GM18858 (cell line): Measurements from ENCODE around the gene CHKB.
"Not testable (repeated sequence)": the region's sequence is repeated elsewhere in the genome, so short reads cannot be mapped to it uniquely, and the experiment has no call there.

Experiments used
- ATAC-seq: cut with Tn5 transposase; IDR thresholded peaks from one replicate; pipeline ENCODE4 v1.9.1; 2021; ENCODE audit not compliant: unreplicated experiment

CHKB gene

DNA sequence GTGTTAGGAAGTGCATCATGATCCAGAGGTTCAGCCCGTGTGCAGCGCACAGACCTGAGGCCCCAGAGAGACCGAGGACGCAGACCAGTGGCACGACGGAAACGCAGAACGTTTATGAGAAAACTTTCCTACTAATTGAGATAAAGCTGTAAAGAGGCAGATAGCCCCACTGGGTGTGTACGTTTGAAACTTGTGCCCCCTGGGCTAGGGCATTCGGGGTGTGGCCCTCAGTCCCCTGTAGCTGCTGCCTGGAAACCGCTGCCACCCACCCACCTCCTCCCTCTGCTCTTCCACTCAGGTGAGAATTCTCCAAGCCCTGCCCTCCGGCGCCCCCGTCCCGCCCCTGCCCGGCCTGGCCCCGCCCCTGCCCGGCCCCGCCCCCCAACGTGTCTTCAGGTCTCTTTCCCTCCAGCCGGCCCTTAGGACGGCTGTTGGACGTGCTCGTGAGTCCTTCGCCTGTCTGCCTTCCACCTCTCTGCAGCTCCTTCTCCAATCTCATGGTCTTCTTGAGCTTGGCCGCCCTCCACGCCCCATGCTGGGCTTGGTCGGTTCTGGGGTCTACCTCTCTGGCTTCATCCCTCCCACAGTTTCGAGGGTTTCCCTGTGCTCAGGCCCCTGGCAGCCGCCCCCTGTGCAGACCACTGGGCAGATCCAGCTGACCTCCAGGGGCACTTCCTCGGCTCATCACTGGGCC lies 30.0 kb upstream of the CHKB start:
- ATAC-seq: no peak

DNA sequence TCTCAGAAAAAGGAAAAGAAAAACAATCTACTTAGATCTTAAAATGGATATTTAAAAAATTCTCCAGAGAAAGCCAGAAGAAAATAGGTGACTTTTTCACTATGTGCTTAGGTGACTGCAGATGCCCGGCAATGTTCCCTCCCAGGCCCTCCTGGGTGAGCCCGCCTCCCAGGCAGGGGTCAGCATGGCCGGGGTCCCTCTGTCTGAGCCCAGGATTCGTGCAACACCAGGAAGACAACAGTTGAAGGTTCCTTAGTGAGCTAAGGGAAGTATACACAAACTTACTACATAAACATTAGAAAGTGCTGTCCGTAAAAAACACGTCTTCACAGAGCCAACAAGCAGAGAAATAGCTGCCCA lies 29.5 kb upstream of the CHKB start:
- no peak for ATAC-seq

DNA sequence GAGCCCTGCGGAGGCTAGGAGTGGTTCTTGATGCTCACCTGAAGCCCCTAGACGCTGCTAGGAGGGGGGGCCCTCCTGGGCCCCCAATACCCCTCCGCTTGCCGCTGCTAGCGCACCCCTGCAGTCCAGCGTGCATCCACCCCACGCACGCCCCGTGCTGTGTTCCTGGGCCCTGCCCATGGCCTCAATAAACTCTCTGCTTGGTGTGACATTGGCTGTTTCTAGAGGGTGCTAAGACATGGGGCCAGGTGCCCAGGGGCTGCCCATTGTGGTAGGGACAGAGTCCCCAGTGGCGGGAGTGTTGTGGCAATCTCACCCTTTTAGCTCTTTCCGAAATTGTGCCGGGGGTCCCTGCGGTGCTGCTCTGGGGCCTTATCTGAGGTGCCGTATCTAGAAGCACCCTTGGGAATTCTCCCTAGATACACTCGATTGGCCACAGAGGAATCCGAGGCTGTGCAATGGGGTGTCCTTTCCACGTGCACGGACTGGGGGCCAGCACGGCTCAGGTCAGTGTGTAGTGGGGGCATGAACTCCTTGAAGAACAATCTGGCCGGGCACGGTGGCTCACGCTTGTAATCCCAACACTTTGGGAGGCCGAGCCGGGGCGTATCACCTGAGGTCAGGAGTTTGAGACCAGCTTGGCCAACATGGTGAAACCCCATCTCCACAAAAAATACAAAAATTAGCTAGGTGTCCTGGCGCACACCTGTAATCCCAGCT lies 28.9 kb upstream of the CHKB start:
- ATAC-seq: no peak

DNA sequence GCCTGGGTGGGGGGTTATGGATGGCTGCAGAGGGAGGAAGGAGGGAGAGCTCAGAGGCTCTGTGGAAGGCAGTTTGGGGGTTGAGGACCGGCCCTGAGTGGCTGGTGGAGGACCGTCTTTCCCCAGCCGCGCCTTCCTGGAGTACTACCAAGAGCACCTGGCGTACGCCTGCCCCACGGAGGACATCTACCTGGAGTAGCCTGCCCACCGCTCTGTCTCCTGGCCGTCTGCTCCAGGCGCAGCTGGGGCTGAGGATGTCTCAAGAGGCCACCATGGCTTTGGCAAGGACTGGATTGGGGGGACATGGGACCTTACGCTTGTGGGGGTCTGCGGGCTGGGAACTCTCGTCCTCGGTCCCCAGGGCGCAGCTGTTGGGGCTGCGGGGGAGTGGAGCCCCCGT lies 27.9 kb upstream of the CHKB start:
- ATAC-seq: no peak

- ATAC-seq: no peak
These were observed 27.4 kb upstream of the CHKB start for GRCh38 chr22:50610041-50610451.

DNA sequence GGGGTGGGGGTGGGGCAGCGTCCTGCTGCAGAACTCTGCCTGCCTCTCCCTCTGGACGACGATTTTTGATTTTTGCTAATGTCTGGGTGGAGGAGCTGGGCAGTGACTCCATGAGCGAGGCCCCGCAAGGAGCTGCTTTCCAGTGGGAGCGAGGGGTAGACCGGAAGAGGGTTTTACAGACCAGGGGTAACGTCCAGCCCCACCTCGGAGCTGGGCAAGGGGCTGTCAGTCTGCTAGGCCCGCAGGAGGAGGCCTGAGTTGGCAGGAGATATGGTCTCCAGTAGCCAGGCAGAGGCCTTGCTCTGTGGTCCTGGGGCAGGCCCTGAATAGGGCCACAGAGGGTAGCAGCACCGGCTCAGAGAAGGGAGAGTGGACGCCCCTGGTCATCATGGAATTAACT lies 26.9 kb upstream of the CHKB start:
- ATAC-seq: no peak

- no peak for ATAC-seq
These were observed 26.3 kb upstream of the CHKB start for GRCh38 chr22:50608996-50609395.

DNA sequence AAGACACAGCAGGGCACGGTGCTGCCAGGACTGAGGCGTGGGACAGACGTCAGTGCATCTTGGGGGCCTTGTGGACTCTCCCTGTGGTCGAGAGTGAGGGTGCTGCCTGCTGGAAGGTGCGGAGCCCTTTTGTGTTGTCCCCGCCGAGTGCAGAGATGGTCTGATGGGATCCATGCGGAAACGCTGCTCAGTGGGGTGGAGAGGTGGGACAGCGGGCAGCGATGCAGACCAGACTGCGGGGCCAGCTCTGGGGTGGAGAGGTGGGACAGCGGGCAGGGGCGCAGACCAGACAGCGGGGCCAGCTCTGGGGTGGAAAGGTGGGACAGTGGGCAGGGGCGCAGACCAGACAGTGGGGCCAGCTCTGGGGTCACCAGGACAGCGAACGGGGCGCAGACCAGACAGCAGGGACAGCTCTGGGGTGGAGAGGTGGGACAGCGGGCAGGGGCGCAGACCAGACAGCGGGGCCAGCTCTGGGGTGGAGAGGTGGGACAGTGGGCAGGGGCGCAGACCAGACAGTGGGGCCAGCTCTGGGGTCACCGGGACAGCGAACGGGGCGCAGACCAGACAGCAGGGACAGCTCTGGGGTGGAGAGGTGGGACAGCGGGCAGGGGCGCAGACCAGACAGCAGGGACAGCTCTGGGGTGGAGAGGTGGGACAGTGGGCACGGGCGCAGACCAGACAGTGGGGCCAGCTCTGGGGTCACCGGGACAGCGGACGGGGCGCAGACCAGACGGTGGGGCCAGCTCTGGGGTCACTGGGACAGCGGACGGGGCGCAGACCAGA lies 25.6 kb upstream of the CHKB start:
- not testable (repeated sequence) for ATAC-seq

DNA sequence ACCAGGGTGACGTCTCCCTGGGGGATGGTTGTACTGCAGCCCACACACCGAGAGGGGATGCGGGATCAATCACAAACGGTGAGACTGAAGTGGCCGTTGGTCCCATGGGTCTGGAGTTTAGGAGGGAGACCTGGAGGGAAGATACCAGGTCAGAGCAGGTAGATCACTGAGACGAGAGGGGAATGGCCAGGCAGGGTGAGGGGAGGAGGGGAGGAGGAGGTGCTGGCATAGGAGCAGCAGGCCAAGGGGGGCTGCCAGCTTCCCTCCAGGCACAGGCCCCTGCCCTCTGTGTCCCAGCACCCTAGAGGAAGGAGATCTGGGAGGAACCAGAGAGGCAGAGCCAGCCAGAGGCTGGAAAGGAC lies 25.0 kb upstream of the CHKB start:
- ATAC-seq: no peak

DNA sequence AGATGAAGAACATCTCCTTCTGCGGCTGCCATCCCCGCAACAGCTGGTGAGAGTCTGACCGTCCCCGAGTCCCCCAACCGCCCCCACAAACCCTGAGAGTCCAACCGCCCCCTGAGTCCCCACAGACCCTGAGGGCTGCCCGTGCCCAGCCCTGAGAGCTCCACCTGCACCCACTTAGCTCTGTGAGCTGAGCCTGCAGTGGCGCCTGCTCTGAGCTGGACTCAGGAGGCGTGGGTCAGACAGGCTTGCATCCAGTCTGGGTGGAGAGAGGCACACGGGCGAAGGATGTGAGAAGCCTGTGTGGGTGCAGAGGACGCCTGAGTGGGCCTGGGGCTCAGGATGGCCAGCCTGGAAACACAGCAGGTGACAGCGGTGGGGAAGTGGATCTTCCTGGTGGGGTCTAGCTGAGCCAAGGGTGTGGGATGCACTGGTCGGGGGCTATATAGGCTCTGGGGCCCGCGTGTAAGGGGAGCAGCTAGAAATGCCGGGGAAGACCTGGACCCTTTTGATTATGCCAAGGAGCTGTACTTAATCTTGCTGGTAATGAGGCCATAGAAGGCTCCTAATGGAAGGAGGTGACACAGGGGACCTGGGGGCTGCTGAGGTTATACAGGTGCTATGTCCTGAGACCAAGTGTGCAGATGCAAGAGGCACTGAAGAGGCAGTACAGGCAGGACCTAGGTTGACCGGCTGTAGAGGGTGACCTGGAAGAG lies 24.5 kb upstream of the CHKB start:
- ATAC-seq: no peak

- ATAC-seq: no peak
These were observed 23.7 kb upstream of the CHKB start for GRCh38 chr22:50606165-50606945.

DNA sequence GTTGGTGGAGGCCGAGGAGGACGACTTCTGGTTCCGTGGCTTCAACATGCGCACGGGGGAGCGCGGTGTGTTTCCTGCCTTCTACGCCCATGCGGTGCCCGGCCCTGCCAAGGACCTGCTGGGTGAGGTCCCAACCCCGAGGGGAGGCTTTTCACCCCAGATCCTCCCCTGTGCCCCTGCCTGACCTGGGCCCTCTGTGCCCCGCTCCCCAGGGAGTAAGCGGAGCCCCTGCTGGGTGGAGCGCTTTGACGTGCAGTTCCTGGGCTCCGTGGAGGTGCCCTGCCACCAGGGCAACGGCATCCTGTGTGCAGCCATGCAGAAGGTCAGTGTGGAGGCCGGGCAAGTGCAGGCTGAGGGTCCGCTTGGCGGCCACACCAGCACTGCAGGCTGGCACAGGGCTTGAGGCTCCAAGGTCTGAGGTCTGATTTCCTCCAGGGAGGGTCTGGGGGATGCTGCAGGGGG lies 23.0 kb upstream of the CHKB start:
- ATAC-seq: no peak

DNA sequence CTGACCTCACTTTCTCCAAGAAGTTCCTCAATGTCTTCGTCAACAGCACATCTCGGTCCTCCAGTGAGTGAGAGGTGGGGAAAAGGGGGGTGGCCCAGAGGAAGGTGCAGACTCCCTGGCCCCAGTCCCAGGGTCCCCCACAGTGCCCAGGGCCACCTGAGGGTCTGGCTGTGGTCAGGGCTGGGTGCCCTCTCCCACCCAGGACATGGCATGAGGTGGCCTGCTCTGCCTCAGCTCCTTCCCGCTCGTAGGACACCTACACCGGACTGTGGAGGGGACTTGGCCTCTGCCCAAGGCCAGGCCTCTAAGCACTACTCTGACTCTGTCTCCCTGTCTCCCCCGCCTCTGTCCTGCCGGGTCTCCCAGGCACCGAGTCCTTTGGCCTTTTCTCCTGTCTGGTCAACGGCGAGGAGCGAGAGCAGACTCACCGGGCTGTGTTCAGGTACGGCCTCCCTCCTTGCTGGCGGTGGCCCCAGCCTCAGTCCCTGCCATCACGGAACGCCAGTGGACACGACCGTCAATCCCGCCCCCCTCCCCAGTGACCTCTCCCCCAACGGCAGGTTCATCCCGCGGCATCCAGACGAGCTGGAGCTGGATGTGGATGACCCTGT lies 22.5 kb upstream of the CHKB start:
- no peak for ATAC-seq

DNA sequence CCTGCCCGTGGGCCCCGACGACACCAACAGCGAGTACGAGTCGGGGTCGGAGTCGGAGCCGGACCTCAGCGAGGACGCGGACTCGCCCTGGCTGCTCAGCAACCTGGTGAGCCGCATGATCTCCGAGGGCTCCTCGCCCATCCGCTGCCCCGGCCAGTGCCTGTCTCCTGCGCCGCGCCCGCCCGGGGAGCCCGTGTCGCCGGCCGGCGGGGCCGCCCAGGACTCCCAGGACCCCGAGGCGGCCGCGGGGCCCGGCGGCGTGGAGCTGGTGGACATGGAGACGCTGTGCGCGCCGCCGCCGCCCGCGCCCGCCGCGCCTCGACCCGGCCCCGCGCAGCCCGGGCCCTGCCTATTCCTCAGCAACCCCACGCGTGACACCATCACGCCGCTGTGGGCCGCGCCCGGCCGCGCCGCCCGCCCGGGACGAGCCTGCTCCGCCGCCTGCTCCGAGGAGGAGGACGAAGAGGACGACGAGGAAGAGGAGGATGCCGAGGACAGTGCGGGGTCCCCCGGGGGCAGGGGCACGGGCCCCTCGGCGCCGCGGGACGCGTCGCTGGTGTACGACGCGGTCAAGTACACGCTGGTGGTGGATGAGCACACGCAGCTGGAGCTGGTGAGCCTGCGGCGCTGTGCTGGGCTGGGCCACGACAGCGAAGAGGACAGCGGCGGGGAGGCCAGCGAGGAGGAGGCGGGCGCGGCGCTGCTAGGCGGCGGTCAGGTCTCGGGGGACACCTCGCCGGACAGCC lies 21.8 kb upstream of the CHKB start:
- ATAC-seq: no peak

DNA sequence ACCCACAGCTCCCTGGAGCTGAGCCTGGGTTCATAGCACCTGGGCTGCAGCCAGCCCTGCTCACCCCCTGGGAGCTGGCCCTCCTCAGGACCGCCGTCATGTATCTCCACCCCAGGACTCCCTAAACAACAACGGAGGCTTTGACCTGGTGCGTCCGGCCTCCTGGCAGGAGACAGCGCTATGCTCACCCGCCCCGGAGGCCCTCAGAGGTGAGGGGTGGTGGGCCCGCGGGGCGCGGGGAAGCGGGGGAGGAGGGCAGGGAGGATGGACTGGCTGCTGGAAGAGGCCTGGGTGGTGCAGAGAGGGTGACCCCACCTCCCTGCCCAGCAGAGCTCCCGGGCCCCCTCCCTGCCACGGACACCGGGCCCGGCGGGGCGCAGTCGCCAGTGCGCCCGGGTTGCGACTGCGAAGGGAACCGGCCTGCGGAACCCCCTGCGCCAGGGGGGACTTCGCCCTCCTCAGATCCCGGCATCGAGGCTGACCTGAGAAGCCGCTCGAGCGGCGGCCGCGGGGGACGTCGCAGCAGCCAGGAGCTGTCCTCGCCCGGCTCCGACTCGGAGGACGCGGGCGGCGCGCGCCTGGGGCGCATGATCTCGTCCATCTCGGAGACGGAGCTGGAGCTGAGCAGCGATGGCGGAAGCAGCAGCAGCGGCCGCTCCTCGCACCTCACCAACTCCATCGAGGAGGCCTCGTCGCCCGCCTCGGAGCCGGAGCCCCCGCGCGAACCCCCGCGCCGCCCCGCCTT lies 21.0 kb upstream of the CHKB start:
- ATAC-seq: no peak

GRCh38 chr22:50602338-50602700 lies 19.7 kb upstream of the CHKB start:
- ATAC-seq: no peak

GRCh38 chr22:50601669-50602337 lies 19.2 kb upstream of the CHKB start:
- no peak for ATAC-seq

DNA sequence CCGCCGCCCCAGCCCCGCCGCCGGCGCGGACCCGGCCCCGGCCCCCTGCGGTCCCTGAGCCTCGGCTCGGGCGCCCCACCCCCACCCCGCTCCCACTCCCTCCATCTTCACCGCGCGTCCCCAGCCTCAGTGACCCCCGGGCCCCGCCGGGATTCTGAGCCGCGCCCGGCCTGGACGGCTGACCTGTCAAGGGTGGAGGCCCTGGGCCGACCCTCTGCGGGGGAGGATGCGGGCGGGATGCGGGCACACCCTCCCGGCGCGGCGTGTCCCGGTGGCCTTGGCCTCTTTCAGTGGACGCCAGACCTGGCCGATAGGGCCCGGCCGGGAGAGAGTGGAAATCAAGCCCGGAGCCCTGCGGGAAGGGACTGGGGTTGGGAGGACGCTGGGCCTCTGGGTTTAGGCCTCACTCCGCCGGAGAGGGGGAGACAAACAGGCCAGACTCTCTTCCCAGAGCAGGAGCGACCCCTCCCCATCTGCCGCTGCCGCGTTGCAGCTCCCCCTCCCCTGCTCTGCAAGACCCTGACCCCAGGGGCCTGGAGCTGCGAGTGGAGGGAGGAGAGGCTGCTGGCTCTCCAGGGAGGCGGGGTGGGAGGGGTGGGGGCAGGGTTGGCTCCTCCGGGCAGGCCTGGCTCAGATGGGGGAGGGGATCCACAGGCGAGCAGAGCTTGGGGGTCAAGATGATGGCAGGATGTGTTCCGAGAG lies 18.5 kb upstream of the CHKB start:
- ATAC-seq: no peak
